Right cardiac atrium (tissue), 5 donors: ENCODE data around the gene LMX1B. TPM values are rescaled to one million over a fixed set of nuclear protein-coding genes. Genes with fewer than 3 reads are reported as not detected.
"Not testable (repeated sequence)": the region's sequence is repeated elsewhere in the genome, so short reads cannot be mapped to it uniquely, and the experiment has no call there.

Source experiments
- ATAC-seq, 2 donors: fragments of 200-7000 bp; cut with Tn5 transposase; one replicate each; pipeline versions ENCODE4 v1.8.0 to v1.9.1; 2020; ENCODE audit warnings: moderate library complexity in 2 of 2, mild to moderate bottlenecking in 1 of 2
- DNase-seq, 3 donors: peaks; one replicate each; pipeline ENCODE4 v3.0.0-alpha.2; 2020
- H3K27ac ChIP-seq: one replicate; pipeline ENCODE4 v1.5.1; 2013; ENCODE audit warnings: mild to moderate bottlenecking, low read length, control low read depth, moderate library complexity
- H3K27me3 ChIP-seq: one replicate; pipeline ENCODE4 v1.6.1; 2013; ENCODE audit not compliant: control insufficient read depth, insufficient read depth
- H3K4me1 ChIP-seq: one replicate; pipeline ENCODE4 v1.6.1; 2013; ENCODE audit warnings: low read length; ENCODE audit not compliant: control insufficient read depth, insufficient read depth
- H3K4me3 ChIP-seq: one replicate; pipeline ENCODE4 v1.5.1; 2013; ENCODE audit warnings: low read length, control low read depth
- H3K9me3 ChIP-seq: one replicate; pipeline ENCODE4 v1.6.1; 2013; ENCODE audit warnings: low read length; ENCODE audit not compliant: control insufficient read depth
- WGBS: extraction: QIAGEN DNeasy Blood & Tissue Kit; methylation state at CpG from one replicate; pipeline ENCODE4 v1.1.7; 2013; 5-methylcytosine and 5-hydroxymethylcytosine counted together
- intact Hi-C, 4 donors: fragments of 100-400 bp; cut with DNase I; formaldehyde crosslinking; loops; one replicate each; pipeline versions ENCODE4 v1.11.0 to v1.14.0; 2022 to 2023
- polyA plus RNA-seq: library from polyadenylated mRNA; stranded (reverse); fragments of 200-250 nt; gene quantifications from one replicate; pipeline ENCODE4 v1.2.3, GENCODE V29; 2013
- total RNA-seq, 4 donors: library from RNA; stranded (reverse); fragmentation: NEBNext Ultra II Directional; extraction: Animal tissue kit (Norgen Biotek cat#: 25700); gene quantifications; one replicate each; pipeline ENCODE4 v1.2.1, GENCODE V29; 2021
- donor health status: healthy with polysubstance abuse.
- donor health status: DM: no; HTN: yes; CAD: no.
- donor health status: DM: no; HTN: no; CAD: no.
- donor health status: DM: no; HTN: yes; CAD: no; lungs with severe emphysema.
- donor health status: DM: yes; HTN: yes; CAD: no.

LMX1B gene
- total and polyA plus RNA-seq, 5 donors = 0.81 to 3.6 (median 1.7) TPM

DNA sequence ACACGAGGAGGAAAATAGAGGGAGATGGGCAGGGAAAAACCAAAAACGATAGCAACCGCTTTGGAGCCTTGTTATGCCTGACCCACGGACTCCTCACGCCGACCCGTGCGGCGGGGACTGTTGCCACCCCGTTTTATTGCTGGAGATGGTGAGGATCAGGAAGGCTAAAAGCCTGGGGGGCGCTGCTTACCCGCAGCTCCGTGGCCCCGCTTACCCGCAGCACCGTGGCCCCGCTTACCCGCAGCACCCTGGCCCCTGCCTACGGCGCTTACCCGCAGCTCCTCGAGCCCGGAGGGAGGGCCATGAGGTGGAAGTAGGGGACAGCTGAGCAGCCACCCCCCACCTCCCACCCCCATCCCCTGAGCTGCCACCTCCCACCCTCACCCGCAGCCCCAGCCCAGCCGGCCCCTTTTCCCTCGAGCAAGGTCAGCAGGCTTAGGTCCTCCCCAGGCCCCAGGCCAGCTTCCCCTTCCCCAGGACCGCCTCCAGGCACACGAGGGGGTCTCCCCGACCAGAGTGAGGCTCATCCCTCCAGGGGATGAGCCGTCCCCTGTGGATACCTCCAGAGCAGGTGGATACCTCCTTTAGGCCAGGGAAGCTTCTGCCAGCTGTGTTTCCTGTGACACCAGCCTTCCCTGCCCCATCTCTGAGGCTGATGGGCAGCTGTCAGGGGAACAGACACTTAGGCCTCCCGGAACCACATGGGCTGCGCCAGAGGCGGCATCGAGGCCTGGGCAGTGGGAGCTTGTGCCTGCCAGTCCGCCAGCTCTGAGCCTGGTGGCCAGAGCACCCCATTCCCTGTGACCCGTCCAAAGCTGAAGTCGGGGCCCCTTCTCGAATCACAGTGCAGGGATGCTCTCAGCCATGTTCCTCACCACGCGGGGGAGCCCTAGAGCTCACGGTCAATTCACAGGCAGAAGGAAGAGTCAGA is 92.3 kb downstream of the LMX1B start:
- ATAC-seq = peak; percentile 27 to 45

DNA sequence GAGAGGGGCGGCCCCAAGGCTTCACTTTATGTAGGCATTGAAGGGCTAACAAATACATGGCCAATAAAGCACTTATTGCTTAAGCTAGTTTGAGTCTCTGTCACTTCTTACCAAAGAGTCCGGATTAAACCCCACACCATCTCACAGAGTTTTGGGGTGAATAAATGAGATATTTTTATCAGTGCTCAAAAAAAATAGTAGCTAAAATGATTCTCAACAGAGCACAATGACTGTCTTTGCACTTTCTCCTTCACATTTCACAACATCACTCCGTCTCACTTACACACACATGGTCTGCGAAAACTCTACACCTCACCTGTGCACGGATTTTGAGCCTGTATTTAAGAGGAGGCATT is 92.9 kb downstream of the LMX1B start:
- H3K4me3 ChIP-seq = no peak overlapping the region
- H3K27ac ChIP-seq = no peak overlapping the region
- no peaks in the 10 kb centered on the region for H3K4me1 ChIP-seq
- no peaks in the 10 kb centered on the region for H3K27me3 ChIP-seq
- H3K9me3 ChIP-seq = no peaks in the 10 kb centered on the region
- no peak for DNase-seq
- WGBS = 69% methylated on average over 5 of the region's 5 CpGs
- ATAC-seq = no peak
- intact Hi-C loops = loop anchor here in 3 of 4 donors (2.0 to 10.0 kb wide), 3 partner anchors 74 to 92 kb away; partner anchors contain the start of gene LMX1B (in 1 of the 3)

More for the DNA sequence above, 92.3 kb downstream of the LMX1B start:
- Histone ChIP-seq H3K9me3 (no peaks in the 10 kb centered on the region), H3K4me3 (no peak overlapping the region), H3K27ac (no peak overlapping the region), H3K27me3 (no peaks in the 10 kb centered on the region), H3K4me1 (no peaks in the 10 kb centered on the region)
- peak; percentile 50 to 88 (median 82) for DNase-seq
- 40% methylated on average over 41 of the region's 41 CpGs for WGBS
- intact Hi-C loops = loop anchor here in 3 of 4 donors (2.0 to 10.0 kb wide), 3 partner anchors 75 to 91 kb away; partner anchors contain the start of gene LMX1B (in 1 of the 3)

DNA sequence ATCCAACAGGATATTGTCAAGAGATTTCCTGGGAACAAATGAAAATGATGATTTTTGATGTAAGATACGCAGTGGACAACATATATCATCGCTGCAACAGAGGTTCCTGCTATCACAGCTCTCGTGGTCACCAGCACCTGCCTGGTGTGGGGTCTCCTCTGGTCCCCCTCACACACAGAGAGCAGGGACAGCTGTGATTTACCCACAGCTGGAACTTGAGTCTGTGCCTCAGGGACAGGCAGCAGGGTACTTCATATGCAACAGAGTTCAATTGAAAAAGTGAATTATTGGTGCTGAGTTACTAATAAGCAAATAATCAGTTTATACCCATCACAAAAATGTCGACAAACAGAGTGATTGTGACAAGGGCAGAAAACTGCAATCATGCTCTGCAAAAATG is 93.4 kb downstream of the LMX1B start:
- no peak overlapping the region for H3K4me3 ChIP-seq
- no peak overlapping the region for H3K27ac ChIP-seq
- 76% methylated on average over 4 of the region's 4 CpGs for WGBS
- no peaks in the 10 kb centered on the region for H3K4me1 ChIP-seq
- no peak for ATAC-seq
- no peak for DNase-seq
- no peaks in the 10 kb centered on the region for H3K27me3 ChIP-seq
- intact Hi-C loops = loop anchor here in 3 of 4 donors (2.0 to 10.0 kb wide), 3 partner anchors 74 to 92 kb away; partner anchors contain the start of gene LMX1B (in 1 of the 3)
- H3K9me3 ChIP-seq = no peaks in the 10 kb centered on the region

DNA sequence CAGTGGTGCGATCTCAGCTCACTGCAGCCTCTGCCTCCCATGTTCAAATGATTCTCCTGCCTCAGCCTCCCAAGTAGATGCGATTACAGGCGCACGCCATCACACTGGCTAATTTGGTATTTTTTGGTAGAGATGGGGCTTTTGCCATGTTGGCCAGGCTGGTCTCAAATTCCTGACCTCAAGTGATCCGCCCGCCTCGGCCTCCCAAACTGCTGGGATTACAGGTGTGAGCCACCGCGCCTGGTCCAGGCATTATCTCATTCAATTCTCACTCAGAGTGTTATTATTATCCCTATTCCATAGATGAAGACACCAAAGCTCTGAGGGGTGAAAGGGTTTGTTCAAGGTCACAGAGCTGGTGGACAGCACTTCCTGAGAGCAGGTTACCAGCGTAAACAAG is 94.0 kb downstream of the LMX1B start:
- DNase-seq, H3K27me3 ChIP-seq: not testable (repeated sequence)
- intact Hi-C loops = loop anchor here in 3 of 4 donors (2.0 to 10.0 kb wide), 3 partner anchors 73 to 93 kb away; partner anchors contain the start of gene LMX1B (in 1 of the 3)

DNA sequence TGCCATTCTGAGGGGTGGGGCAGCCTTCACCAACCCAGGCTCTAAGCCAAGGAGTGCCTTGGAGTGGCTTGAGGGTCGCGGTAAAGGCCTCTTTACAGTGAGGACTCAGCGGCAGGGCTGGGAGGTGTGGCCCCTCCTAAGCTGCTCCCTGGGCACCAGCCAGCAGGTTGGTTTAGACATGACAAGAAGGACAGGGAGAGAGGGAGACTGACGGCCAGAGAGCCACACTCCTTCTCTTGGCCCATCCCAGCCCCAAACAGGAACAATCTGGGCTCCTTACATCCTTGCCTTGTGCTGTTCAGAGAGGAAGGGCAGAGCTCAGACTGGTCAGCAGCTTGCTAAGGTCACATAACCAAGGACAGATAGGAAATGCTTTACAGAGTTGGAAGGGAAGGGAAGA is 94.5 kb downstream of the LMX1B start:
- Histone ChIP-seq H3K4me3 (no peak overlapping the region), H3K27ac (no peak overlapping the region), H3K27me3 (no peaks in the 10 kb centered on the region), H3K9me3 (no peaks in the 10 kb centered on the region), H3K4me1 (no peaks in the 10 kb centered on the region)
- intact Hi-C loops = loop anchor here in 2 of 4 donors (5.0 to 10.0 kb wide), 2 partner anchors 74 to 93 kb away; partner anchors contain the start of gene LMX1B (in 1 of the 2)
- ATAC-seq (no peak), DNase-seq (no peak)
- 60% methylated on average over 4 of the region's 4 CpGs for WGBS

More for the DNA sequence above, 94.0 kb downstream of the LMX1B start:
- not testable (repeated sequence) for H3K9me3 ChIP-seq, H3K4me3 ChIP-seq, H3K4me1 ChIP-seq, ATAC-seq, H3K27ac ChIP-seq
- WGBS = 93% methylated on average over 10 of the region's 10 CpGs

DNA sequence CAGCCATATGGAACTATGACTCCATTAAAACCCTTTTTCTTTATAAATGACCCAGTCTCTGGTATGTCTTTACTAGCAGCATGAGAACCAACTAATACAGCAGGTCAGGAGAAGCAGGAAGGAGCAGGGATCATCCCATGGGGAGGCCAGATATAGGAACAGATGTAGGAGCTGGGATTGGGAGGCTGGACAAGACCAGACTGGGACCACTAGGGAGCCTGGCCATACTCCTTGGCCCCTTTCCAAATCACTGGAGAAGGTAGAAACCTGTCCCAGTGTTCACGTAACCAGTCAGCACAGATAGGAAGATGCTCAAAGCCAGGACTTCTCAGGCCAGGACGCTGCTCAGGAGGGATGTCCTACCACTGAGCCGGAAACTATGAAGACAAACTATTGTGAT is 95.5 kb downstream of the LMX1B start:
- Histone ChIP-seq H3K4me1 (no peaks in the 10 kb centered on the region), H3K27ac (no peak overlapping the region), H3K9me3 (no peaks in the 10 kb centered on the region), H3K27me3 (no peaks in the 10 kb centered on the region), H3K4me3 (no peak overlapping the region)
- DNase-seq = no peak
- intact Hi-C loops = loop anchor here in 2 of 4 donors (5.0 to 10.0 kb wide), 2 partner anchors 73 to 94 kb away; partner anchors contain the start of gene LMX1B (in 1 of the 2)
- 82% methylated on average over 3 of the region's 3 CpGs for WGBS
- ATAC-seq = no peak

DNA sequence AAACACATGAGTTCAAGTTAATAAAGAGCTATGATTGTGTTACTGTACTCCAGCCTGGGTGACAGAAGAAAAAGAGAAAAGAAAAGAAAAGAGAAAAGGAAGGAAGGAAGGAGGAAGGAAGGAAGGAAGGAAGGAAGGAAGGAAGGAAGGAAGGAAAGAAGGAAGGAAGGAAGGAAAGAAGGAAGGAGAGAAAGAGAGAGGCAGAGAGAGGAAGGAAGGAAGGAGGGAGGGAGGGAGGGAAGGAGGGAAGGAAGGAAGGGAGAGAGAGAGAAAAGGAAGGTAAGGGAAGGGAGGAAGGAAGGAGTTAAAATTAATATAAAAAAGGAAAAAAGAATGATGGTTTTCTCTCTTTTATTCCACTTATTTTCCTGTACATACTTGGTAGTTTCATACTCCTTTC is 101.7 kb downstream of the LMX1B start:
- no peak for DNase-seq
- no peak for ATAC-seq
- H3K4me1 ChIP-seq = no peaks in the 10 kb centered on the region
- H3K27ac ChIP-seq = no peak overlapping the region
- no peaks in the 10 kb centered on the region for H3K27me3 ChIP-seq
- no peak overlapping the region for H3K4me3 ChIP-seq
- H3K9me3 ChIP-seq = no peaks in the 10 kb centered on the region
- intact Hi-C loops = no loop called here

DNA sequence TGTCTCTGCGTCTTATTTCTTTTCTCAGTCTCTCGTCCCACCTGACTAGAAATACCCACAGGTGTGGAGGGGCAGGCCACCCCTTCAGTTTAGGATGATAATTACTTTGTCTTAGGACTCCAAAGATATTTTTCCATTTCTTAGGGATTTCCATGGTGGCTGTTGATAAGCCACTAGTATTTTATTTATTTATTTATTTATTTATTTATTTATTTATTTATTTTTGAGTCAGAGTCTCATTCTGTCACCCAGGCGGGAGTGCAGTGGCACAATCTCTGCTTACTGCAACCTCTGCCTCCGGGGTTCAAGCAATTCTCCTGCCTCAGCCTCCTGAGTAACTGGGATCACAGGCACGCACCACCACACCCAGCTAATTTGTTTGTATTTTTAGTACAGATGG is 103.7 kb downstream of the LMX1B start:
- intact Hi-C loops, DNase-seq, H3K27me3 ChIP-seq, H3K27ac ChIP-seq, ATAC-seq, H3K4me3 ChIP-seq, H3K9me3 ChIP-seq, H3K4me1 ChIP-seq: not testable (repeated sequence)
- 90% methylated on average over 5 of the region's 5 CpGs for whole genome bisulfite sequencing

DNA sequence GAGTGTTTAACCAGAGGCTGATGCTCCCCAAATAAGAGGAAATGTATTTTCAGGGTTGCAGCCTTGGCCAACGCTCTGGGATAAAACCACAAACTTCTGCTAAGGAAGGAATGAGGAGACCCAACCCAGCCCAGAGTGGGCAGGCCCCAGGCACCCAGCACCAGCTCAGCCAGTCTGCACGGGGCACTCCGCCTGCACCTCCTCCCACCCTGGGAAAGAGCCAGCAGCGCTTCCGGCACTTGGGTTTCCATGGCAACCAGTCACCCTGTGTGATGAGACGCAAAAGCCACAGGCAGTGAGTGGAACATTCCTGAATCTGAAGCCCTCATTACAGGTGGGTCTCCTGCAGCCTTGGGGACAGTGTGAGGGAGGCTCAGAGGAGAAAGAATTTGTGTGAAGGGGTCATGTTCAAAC is 105.9 kb downstream of the LMX1B start:
- no peaks in the 10 kb centered on the region for H3K9me3 ChIP-seq
- intact Hi-C loops = no loop called here
- H3K4me1 ChIP-seq = no peaks in the 10 kb centered on the region
- 24% methylated on average over 6 of the region's 6 CpGs for WGBS
- H3K27me3 ChIP-seq = no peaks in the 10 kb centered on the region
- no peak overlapping the region for H3K27ac ChIP-seq
- H3K4me3 ChIP-seq = no peak overlapping the region
- ATAC-seq = peak; percentile 54 to 57
- DNase-seq = peak; percentile 68 to 90 (median 88)

DNA sequence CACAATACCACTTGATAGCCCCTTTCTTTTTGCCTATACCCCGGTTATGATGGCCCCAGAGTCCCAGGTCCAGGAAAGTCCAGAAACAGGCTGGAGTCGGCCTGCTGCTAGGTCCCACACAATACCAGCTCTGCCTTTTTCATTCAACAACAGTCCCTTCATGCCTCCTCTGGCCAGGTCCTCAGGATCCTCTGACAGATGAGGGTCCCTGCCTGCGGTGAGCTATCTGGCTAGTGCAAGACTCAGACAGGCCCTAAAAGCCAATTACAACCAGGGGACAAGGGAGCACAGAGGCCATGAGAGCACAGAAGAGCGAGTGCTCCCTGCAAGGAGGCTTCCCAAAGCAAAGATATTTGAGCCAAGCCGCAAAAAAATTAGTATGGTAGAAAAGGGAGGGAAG is 106.3 kb downstream of the LMX1B start:
- Histone ChIP-seq H3K27ac (no peak overlapping the region), H3K9me3 (no peaks in the 10 kb centered on the region), H3K4me1 (no peaks in the 10 kb centered on the region), H3K27me3 (no peaks in the 10 kb centered on the region), H3K4me3 (no peak overlapping the region)
- DNase-seq (no peak), ATAC-seq (no peak)
- 76% methylated on average over 5 of the region's 5 CpGs for WGBS
- intact Hi-C loops = no loop called here
